ENCODE results near the gene RNF182. TPM values are rescaled to one million over a fixed set of nuclear protein-coding genes. Genes with fewer than 3 reads are reported as not detected.
A peak's percentile ranks its signal among the peaks of the same experiment; 100 is the strongest.
"Not testable (repeated sequence)": the region's sequence is repeated elsewhere in the genome, so short reads cannot be mapped to it uniquely, and the experiment has no call there.

RNF182 gene
- total RNA-seq, 1 donor from 2014 or later = 2.8 TPM

DNA sequence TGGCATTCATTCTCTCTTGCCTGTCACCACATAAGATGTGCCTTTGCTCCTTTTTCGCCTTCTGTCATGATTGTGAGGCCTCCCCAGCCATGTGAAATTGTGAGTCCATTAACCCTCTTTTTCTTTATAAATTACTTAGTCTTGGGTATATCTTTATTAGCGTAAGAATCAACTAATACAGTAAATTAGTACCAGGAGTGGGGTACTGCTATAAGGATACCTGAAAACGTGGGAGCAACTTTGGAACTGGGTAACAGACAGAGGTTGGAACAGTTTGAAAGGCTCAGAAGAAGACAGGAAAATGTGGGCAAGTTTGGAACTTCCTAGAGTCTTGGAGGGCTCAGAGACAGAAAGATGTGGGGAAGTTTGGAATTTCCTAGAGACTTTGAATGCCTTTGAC, 46.6 kb downstream of the RNF182 start:
- peaks cover 20% of the 10 kb centered on the region for H3K9me3 Mint-ChIP-seq
- no peak overlapping the region for H3K4me3 Mint-ChIP-seq
- peaks cover 18% of the 10 kb centered on the region for H3K36me3 Mint-ChIP-seq
- DNase-seq (ENCODE audit: extremely low spot score, unreplicated experiment) = no peak
- H3K4me1 Mint-ChIP-seq (ENCODE audit: unreplicated experiment) = no peaks in the 10 kb centered on the region
- H3K27me3 Mint-ChIP-seq = no peaks in the 10 kb centered on the region
- no peak overlapping the region for H3K27ac Mint-ChIP-seq
- TF ChIP-seq CTCF (conservative IDR thresholded peaks at IDR 0.05) = no peak

DNA sequence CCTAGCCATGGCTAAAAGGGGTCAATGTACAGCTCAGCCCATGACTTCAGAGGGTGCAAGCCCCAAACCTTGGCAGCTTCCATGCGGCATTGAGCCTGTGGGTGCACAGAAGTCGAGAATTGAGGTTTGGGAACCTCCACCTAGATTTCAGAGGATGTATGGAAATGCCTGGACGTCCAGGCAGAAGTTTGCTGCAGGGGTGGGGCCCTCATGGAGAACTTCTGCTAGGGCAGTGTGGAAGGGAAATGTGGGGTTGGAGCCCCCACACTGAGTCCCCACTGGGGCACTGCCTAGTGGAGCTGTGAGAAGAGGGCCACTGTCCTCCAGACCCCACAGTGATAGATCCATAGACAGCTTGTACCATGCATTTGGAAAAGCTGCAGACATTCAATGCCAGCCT, 47.9 kb downstream of the RNF182 start:
- Mint-ChIP-seq H3K36me3 (peaks cover 18% of the 10 kb centered on the region), H3K9me3 (peaks cover 20% of the 10 kb centered on the region)
- not testable (repeated sequence) for H3K27ac Mint-ChIP-seq; H3K27me3 Mint-ChIP-seq; H3K4me1 Mint-ChIP-seq (ENCODE audit: unreplicated experiment); DNase-seq (ENCODE audit: extremely low spot score, unreplicated experiment); H3K4me3 Mint-ChIP-seq

DNA sequence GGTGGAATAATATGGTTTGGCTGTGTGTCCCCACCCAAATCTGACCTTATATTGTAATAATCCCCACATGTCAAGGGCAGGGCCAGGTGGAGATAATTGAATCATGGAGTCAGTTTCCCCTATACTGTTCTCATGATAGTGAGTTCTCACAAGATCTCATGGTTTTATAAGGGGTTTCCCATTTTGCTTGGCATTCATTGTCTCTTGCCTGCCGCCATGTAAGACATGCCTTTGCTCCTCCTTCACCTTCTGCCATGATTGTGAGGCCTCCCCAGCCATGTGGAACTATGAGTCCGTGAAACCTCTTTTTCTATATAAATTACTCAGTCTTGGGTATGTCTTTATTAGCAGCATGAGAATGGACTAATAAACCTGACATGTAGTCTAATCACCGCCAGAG, 48.7 kb downstream of the RNF182 start:
- H3K4me1 Mint-ChIP-seq (ENCODE audit: unreplicated experiment); H3K4me3 Mint-ChIP-seq; H3K27ac Mint-ChIP-seq; DNase-seq (ENCODE audit: extremely low spot score, unreplicated experiment); H3K27me3 Mint-ChIP-seq: not testable (repeated sequence)
- peaks cover 18% of the 10 kb centered on the region for H3K36me3 Mint-ChIP-seq
- H3K9me3 Mint-ChIP-seq = peaks cover 20% of the 10 kb centered on the region

DNA sequence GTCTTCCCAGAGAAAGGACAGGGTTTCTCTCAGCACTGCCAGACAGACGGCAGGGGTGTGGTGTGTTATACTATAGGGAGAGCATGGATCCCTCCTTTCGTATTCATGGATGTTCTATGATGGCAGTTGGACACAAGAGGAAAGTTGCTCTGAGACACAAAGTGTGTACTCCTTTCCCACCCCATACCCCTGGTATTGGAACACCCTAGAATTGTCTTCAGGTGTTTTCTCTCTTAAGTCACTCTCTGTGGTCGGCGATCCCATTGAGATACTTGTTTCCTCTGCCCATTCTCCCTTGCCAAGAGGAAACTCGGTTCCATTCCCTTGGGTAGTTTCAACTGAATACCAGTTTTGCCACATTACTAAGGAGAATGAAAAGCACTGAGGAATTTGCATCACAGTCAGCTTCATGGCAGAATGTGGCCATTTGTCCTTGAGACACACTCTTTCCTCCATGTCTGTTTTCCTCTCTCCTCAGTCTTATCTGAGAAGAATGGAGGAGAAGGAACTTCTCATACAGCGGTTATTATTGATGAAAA, 53.4 kb downstream of the RNF182 start:
- peaks cover 5% of the 10 kb centered on the region for H3K36me3 Mint-ChIP-seq
- H3K27me3 Mint-ChIP-seq = no peaks in the 10 kb centered on the region
- peaks cover 7% of the 10 kb centered on the region for H3K9me3 Mint-ChIP-seq
- no peak for TF ChIP-seq CTCF (conservative IDR thresholded peaks at IDR 0.05)
- H3K27ac Mint-ChIP-seq = peak overlapping the region; percentile 48
- no peak for DNase-seq (ENCODE audit: extremely low spot score, unreplicated experiment)
- no peak overlapping the region for H3K4me3 Mint-ChIP-seq
- no peaks in the 10 kb centered on the region for H3K4me1 Mint-ChIP-seq (ENCODE audit: unreplicated experiment)

DNA sequence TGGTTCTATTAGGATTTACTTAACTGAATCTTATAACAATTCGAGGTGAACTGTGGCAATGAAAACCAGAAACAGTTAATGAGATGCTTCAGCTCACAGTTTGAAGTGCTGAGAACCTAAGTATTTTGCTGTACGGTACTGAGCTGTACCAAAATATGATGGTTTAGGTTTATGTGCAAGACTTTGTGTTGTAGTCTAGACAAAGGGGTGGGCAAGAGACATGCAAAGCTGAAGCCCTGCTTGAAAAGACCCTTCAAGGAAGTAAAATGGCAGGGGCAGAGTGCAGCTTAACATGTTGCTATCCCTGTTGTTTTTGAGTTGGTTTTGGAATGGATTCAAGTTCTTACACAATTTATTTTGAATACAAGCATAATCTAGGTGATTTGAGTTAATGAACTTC, 54.0 kb downstream of the RNF182 start:
- H3K9me3 Mint-ChIP-seq = peaks cover 1% of the 10 kb centered on the region
- H3K4me3 Mint-ChIP-seq = no peak overlapping the region
- no peaks in the 10 kb centered on the region for H3K4me1 Mint-ChIP-seq (ENCODE audit: unreplicated experiment)
- no peaks in the 10 kb centered on the region for H3K36me3 Mint-ChIP-seq
- no peaks in the 10 kb centered on the region for H3K27me3 Mint-ChIP-seq
- H3K27ac Mint-ChIP-seq = no peak overlapping the region
- DNase-seq (ENCODE audit: extremely low spot score, unreplicated experiment) = no peak
- TF ChIP-seq CTCF (conservative IDR thresholded peaks at IDR 0.05) = no peak

DNA sequence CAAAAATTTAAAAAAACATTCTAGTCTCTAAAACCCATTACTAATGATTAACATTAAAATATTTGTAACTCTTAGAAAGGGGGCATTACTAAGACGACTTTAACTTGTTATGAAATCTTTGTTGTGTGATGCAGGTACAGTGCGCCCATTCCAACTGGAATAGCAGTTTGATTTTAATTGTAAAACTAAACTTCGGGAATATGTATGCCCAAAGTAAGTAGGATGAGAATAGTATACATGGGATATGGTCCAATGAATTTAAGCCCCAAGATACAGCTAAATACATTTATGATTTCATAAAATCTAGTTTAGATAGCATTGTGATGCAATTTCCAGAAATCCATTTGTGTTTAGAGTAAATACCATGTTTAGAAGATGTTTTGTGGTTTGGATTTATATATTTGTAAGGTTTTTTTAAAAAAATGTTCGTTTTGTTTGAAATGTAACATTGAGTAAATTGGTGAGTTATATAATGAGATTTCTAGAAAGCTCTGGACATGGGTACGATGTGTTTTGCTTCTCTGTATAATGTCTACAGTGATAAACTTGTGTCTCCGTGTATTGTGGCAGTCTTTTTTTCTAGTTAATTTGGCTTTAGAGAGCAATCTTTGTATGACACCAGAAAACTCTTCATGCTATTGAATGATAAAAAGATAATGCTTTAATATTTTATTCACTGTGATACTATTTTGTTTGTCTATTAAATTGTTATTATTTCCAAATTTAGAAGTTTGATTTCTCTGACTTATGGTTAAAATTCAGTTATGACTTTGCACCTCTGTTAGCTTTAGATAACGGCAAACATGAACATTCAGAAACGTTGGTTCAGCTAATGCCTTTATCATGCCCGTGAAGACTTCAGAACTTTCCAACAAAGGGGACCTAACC, 54.8 kb downstream of the RNF182 start:
- no peak for DNase-seq (ENCODE audit: extremely low spot score, unreplicated experiment)
- no peaks in the 10 kb centered on the region for H3K9me3 Mint-ChIP-seq
- H3K4me3 Mint-ChIP-seq = no peak overlapping the region
- no peaks in the 10 kb centered on the region for H3K4me1 Mint-ChIP-seq (ENCODE audit: unreplicated experiment)
- TF ChIP-seq CTCF (conservative IDR thresholded peaks at IDR 0.05) = no peak
- no peaks in the 10 kb centered on the region for H3K27me3 Mint-ChIP-seq
- no peaks in the 10 kb centered on the region for H3K36me3 Mint-ChIP-seq
- H3K27ac Mint-ChIP-seq = no peak overlapping the region

All from type B pancreatic cell (in vitro differentiated cells).